Heart right ventricle (tissue), 16 donors: ENCODE results near the gene EPS8L3. TPM values are rescaled to one million over a fixed set of nuclear protein-coding genes. Genes with fewer than 3 reads are reported as not detected.

Experiments used
- ATAC-seq, 8 donors: fragments of 200-7000 bp; cut with Tn5 transposase; one replicate each; pipeline ENCODE4 v1.9.1; 2020; ENCODE audit warnings: mild to moderate bottlenecking in 8 of 8, moderate library complexity in 8 of 8, moderate number of reproducible peaks in 1 of 8
- DNase-seq, 2 donors: peaks; one replicate each; pipeline ENCODE4 v3.0.0-alpha.2; 2020
- H3K27ac ChIP-seq, 10 donors: fragments of 200-600 bp; sonication (generic) in 2 of 10; one replicate each; pipeline versions ENCODE4 v1.5.0 to v1.8.0; 2020 to 2022; ENCODE audit warnings: mild to moderate bottlenecking in 3 of 10
- H3K27me3 ChIP-seq, 7 donors: fragments of 200-600 bp; one replicate each; pipeline ENCODE4 v1.8.0; 2021 to 2022; ENCODE audit warnings: mild to moderate bottlenecking in 2 of 7
- H3K36me3 ChIP-seq, 9 donors: fragments of 200-600 bp; sonication (generic) in 1 of 9; one replicate each; pipeline versions ENCODE4 v1.5.0 to v1.8.0; 2020 to 2022; ENCODE audit warnings: mild to moderate bottlenecking in 2 of 9
- H3K4me1 ChIP-seq, 9 donors: fragments of 200-600 bp; sonication (generic) in 1 of 9; one replicate each; pipeline versions ENCODE4 v1.5.0 to v1.8.0; 2020 to 2022; ENCODE audit warnings: mild to moderate bottlenecking in 4 of 9
- H3K4me3 ChIP-seq, 10 donors: fragments of 200-600 bp; sonication (generic) in 2 of 10; one replicate each; pipeline versions ENCODE4 v1.5.0 to v1.8.0; 2020 to 2022; ENCODE audit warnings: mild to moderate bottlenecking in 7 of 10, moderate library complexity in 2 of 10
- H3K9me3 ChIP-seq, 11 donors: fragments of 200-600 bp in 10 of 11; sonication (generic) in 2 of 11; one replicate each; pipeline versions ENCODE4 v1.5.0 to v1.8.0; 2013 to 2022; ENCODE audit warnings: mild to moderate bottlenecking in 2 of 11, control low read depth in 1 of 11, moderate library complexity in 1 of 11
- CTCF ChIP-seq, 9 donors: fragments of 200-600 bp; sonication (generic) in 2 of 9; IDR thresholded peaks; one replicate each; pipeline versions ENCODE4 v1.5.0 to v1.8.0; 2021 to 2022; ENCODE audit warnings: antibody characterized with exemption in 9 of 9, mild to moderate bottlenecking in 5 of 9, moderate library complexity in 1 of 9
- WGBS, 2 donors: extraction: QIAGEN DNeasy Blood & Tissue Kit; methylation state at CpG; one replicate each; pipeline ENCODE4 v1.1.7; 2013; ENCODE audit warnings: inconsistent platforms in 1 of 2; 5-methylcytosine and 5-hydroxymethylcytosine counted together
- intact Hi-C, 10 donors: fragments of 100-400 bp; cut with DNase I; formaldehyde crosslinking; loops; one replicate each; pipeline versions ENCODE4 v1.11.1 to v1.14.2; 2022
- polyA plus RNA-seq, 2 donors: library from polyadenylated mRNA; stranded (reverse); fragments of 200-250 nt; gene quantifications; one replicate each; pipeline ENCODE4 v1.2.3, GENCODE V29; 2013
- total RNA-seq, 10 donors: library from RNA; stranded (reverse); fragmentation: NEBNext Ultra II Directional in 3 of 10; extraction: Animal tissue kit (Norgen Biotek cat#: 25700) in 3 of 10; gene quantifications; one replicate each; pipeline versions ENCODE4 v1.2.1 to v1.2.4, GENCODE V29; 2021 to 2023
- donor health status: Arrhythmogenic right ventricular cardiomyopathy.
- donor health status: ischemic (EF 13 %, LVEDD 7.1; RV severe dilation, severe dysfunction).
- donor health status: healthy with polysubstance abuse.
- donor health status: DM: no; HTN: yes; CAD: no.
- donor health status: DM: no; HTN: no; CAD: no.
- donor health status: ischemic (EF 25% LVEDD 6.9; RV normal size, moderate dysfunction).
- donor health status: ischemic (EF 25% LVEDD 5.7; RV mildly dilated, moderate dysfunction).
- donor health status: healthy.
- donor health status: DM: yes; HTN: yes; CAD: no.
- donor health status: Ischemic cardiomyopathy.
- donor health status: ischemic (EF 35%, LVEDD 5.7; RV mildly dilated, moderate dysfunction).
- donor health status: nonischemic (EF 11% LVEDD 7.7; RV severe dilation, severe dysfunction).
- donor health status: DM: yes; HTN: yes; CAD: no.
- donor health status: PGD.
- donor health status: ischemic (EF 29% LVEDD 5.4; RV normal size, mild dysfunction).
- donor health status: nonischemic (EF 23%, LVEDD 6.1; RV moderate dilation, normal function).

The EPS8L3 gene
- total and polyA plus RNA-seq, 12 donors: 0.49 to 0.61 (median 0.56) TPM; not detected in 9

GRCh38 chr1:109787211-109787844 lies 23.6 kb upstream of the EPS8L3 start:
- no peaks in the 10 kb centered on the region for H3K9me3 ChIP-seq
- no peak for TF ChIP-seq CTCF (IDR thresholded peaks at IDR 0.05)
- intact Hi-C loops: loop anchor here in 1 of 10 donors (5.0 kb wide), 1 partner anchor 125 kb away; the partner anchor contains the start of gene CSF1
- H3K36me3 ChIP-seq: no peaks in the 10 kb centered on the region
- ATAC-seq: no peak
- 90 to 96% methylated on average over 9 of the region's 9 CpGs for WGBS, 2 donors
- H3K27ac ChIP-seq: no peak overlapping the region
- H3K4me1 ChIP-seq: peaks cover 12 to 65% (median 42%) of the 10 kb centered on the region in 9 donors
- H3K27me3 ChIP-seq: no peaks in the 10 kb centered on the region
- DNase-seq: no peak
- H3K4me3 ChIP-seq: no peak overlapping the region

GRCh38 chr1:109786531-109787021 lies 22.9 kb upstream of the EPS8L3 start:
- no peak for DNase-seq
- Histone ChIP-seq H3K9me3 (no peaks in the 10 kb centered on the region), H3K27me3 (no peaks in the 10 kb centered on the region), H3K4me1 (peaks cover 5 to 59% (median 34%) of the 10 kb centered on the region in 9 donors), H3K36me3 (no peaks in the 10 kb centered on the region), H3K27ac (no peak overlapping the region), H3K4me3 (no peak overlapping the region)
- 73 to 95% methylated on average over 6 of the region's 6 CpGs for WGBS, 2 donors
- intact Hi-C loops: loop anchor here in 1 of 10 donors (5.0 kb wide), 1 partner anchor 126 kb away; the partner anchor contains the start of gene CSF1
- peak in 1 of 8 donors; percentile 6 for ATAC-seq
- no peak for TF ChIP-seq CTCF (IDR thresholded peaks at IDR 0.05)

GRCh38 chr1:109786112-109786480 lies 22.4 kb upstream of the EPS8L3 start:
- ATAC-seq (no peak), DNase-seq (peak in 1 of 2 donors; percentile 1)
- H3K27ac ChIP-seq: no peak overlapping the region
- intact Hi-C loops: loop anchor here in 1 of 10 donors (5.0 kb wide), 1 partner anchor 126 kb away; the partner anchor contains the start of gene CSF1
- no peak overlapping the region for H3K4me3 ChIP-seq
- H3K27me3 ChIP-seq: no peaks in the 10 kb centered on the region
- peaks cover 2 to 54% (median 30%) of the 10 kb centered on the region in 9 donors for H3K4me1 ChIP-seq
- H3K36me3 ChIP-seq: no peaks in the 10 kb centered on the region
- TF ChIP-seq CTCF (IDR thresholded peaks at IDR 0.05): no peak
- 64 to 66% methylated on average over 5 of the region's 5 CpGs for WGBS, 2 donors
- H3K9me3 ChIP-seq: peaks cover 0 to 2% (median 0%) of the 10 kb centered on the region in 11 donors

GRCh38 chr1:109785446-109786111 lies 21.9 kb upstream of the EPS8L3 start:
- peaks cover 0 to 7% (median 0%) of the 10 kb centered on the region in 11 donors for H3K9me3 ChIP-seq
- TF ChIP-seq CTCF (IDR thresholded peaks at IDR 0.05): no peak
- ATAC-seq (no peak), DNase-seq (peak in 1 of 2 donors; percentile 1)
- no peak overlapping the region for H3K27ac ChIP-seq
- intact Hi-C loops: loop anchor here in 1 of 10 donors (5.0 kb wide), 1 partner anchor 127 kb away; the partner anchor contains the start of gene CSF1
- no peak overlapping the region for H3K4me3 ChIP-seq
- no peaks in the 10 kb centered on the region for H3K27me3 ChIP-seq
- H3K36me3 ChIP-seq: no peaks in the 10 kb centered on the region
- peaks cover 0 to 49% (median 24%) of the 10 kb centered on the region in 9 donors for H3K4me1 ChIP-seq
- WGBS, 2 donors: 68 to 79% methylated on average over 4 of the region's 4 CpGs
